WTC11 (cell line): ENCODE measurements around the gene ATP2A3.

Experiments
- TEAD4 ChIP-seq: sonication (generic); formaldehyde crosslinking; IDR thresholded peaks from 2 replicates; pipeline ENCODE4 v1.8.0; 2022; ENCODE audit warnings: mild to moderate bottlenecking, missing genetic modification reagents
- TF ChIP-seq, protein P1 (sequence below): fragments of 200-600 bp; IDR thresholded peaks from 2 replicates; pipeline ENCODE4 v1.8.0; 2022; ENCODE audit warnings: antibody characterized with exemption

DNA sequence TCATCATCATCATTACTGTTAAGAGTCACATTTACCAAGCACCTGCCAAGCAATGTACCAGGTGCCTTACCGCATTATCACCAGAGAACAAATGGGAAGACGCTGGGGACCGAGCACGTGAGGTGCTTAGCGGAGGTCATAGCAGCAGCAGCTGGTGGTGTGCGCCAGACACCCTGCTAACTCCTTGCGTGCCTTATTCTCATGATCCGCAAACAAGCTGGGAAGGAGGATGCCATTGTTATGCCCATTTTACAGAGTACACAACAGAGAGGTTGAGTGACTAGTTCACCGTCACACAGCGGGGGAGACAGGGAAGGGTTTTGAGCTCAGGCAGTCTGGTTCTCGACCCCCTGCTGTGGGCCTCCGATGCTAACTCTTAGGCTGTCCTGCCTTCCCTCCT lies 7.3 kb downstream of the ATP2A3 start:
- no peak for TF ChIP-seq TEAD4 (CRISPR knock-in tag)
- TF ChIP-seq, protein P1, sequence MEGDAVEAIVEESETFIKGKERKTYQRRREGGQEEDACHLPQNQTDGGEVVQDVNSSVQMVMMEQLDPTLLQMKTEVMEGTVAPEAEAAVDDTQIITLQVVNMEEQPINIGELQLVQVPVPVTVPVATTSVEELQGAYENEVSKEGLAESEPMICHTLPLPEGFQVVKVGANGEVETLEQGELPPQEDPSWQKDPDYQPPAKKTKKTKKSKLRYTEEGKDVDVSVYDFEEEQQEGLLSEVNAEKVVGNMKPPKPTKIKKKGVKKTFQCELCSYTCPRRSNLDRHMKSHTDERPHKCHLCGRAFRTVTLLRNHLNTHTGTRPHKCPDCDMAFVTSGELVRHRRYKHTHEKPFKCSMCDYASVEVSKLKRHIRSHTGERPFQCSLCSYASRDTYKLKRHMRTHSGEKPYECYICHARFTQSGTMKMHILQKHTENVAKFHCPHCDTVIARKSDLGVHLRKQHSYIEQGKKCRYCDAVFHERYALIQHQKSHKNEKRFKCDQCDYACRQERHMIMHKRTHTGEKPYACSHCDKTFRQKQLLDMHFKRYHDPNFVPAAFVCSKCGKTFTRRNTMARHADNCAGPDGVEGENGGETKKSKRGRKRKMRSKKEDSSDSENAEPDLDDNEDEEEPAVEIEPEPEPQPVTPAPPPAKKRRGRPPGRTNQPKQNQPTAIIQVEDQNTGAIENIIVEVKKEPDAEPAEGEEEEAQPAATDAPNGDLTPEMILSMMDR: no peak
